Activated naive CD4-positive, alpha-beta T cell treated with anti-CD3 and anti-CD28 coated beads for 36 hours (primary cell): ENCODE data around the gene IL15RA. TPM values are rescaled to one million over a fixed set of nuclear protein-coding genes. Genes with fewer than 3 reads are reported as not detected.
A peak's percentile ranks its signal among the peaks of the same experiment; 100 is the strongest.

Source experiments
- CTCF ChIA-PET: fragments of 350-600 bp; sonication (Branson Sonifier 250); formaldehyde crosslinking; loops from one replicate; lab custom pipeline; 2021; ENCODE audit warnings: antibody characterized with exemption; lab: Charles Lee
- DNase-seq: peaks from one replicate; pipeline ENCODE4 v3.0.0-alpha.2; 2020
- H3K27ac Mint-ChIP-seq: one replicate; pipeline ENCODE4 v1.8.0; 2021; ENCODE audit warnings: mild to moderate bottlenecking, mixed read lengths
- H3K27me3 Mint-ChIP-seq: one replicate; pipeline ENCODE4 v1.8.0; 2021; ENCODE audit warnings: low read depth, mixed read lengths
- H3K36me3 Mint-ChIP-seq: one replicate; pipeline ENCODE4 v1.8.0; 2021; ENCODE audit warnings: low read depth, mixed read lengths
- H3K4me1 Mint-ChIP-seq: one replicate; pipeline ENCODE4 v1.8.0; 2021; ENCODE audit warnings: low read depth, mixed read lengths
- H3K4me3 Mint-ChIP-seq: one replicate; pipeline ENCODE4 v1.8.0; 2021; ENCODE audit warnings: mild to moderate bottlenecking, moderate library complexity, mixed read lengths
- H3K9me3 Mint-ChIP-seq: one replicate; pipeline ENCODE4 v1.8.0; 2021; ENCODE audit warnings: mixed read lengths
- intact Hi-C: fragments of 100-400 bp; cut with micrococcal nuclease; formaldehyde crosslinking; loops from one replicate; pipeline ENCODE4 v1.15.1; 2023
- total RNA-seq, 2 experiments: library from RNA; stranded (reverse); gene quantifications; one replicate each; pipeline ENCODE4 v1.2.3, GENCODE V29; 2021

Gene IL15RA
- total RNA-seq, 2 experiments from 2014 or later: 14.7 to 16.3 TPM

GRCh38 chr10:5976512-5977470 lies 552 bp downstream of the IL15RA start:
- DNase-seq: peak; percentile 64
- no peaks in the 10 kb centered on the region for H3K9me3 Mint-ChIP-seq

GRCh38 chr10:5975641-5976473 lies 1.5 kb downstream of the IL15RA start:
- H3K27ac Mint-ChIP-seq: peak overlapping the region; percentile 97
- peaks cover 38% of the 10 kb centered on the region for H3K4me1 Mint-ChIP-seq
- no peaks in the 10 kb centered on the region for H3K27me3 Mint-ChIP-seq
- CTCF ChIA-PET: interaction anchor here (0.6 to 2.4 kb wide), 12 partner anchors 20 to 402 kb away, joined by 3 to 13 read pairs (median 4); partner anchors contain the start of genes ANKRD16 and FBH1
- H3K9me3 Mint-ChIP-seq: no peaks in the 10 kb centered on the region
- peaks cover 2% of the 10 kb centered on the region for H3K36me3 Mint-ChIP-seq
- peak; percentile 85 for DNase-seq
- H3K4me3 Mint-ChIP-seq: peak overlapping the region; percentile 97
- intact Hi-C loops: loop anchor here (1.0 to 10.0 kb wide), 12 partner anchors 38 to 681 kb away; partner anchors contain the start of genes FBH1, GDI2, PRKCQ and TASOR2

More at GRCh38 chr10:5976512-5977470, 552 bp downstream of the IL15RA start:
- Mint-ChIP-seq H3K36me3 (peaks cover 2% of the 10 kb centered on the region), H3K4me3 (peak overlapping the region; percentile 97), H3K4me1 (peaks cover 28% of the 10 kb centered on the region), H3K27ac (peak overlapping the region; percentile 97), H3K27me3 (no peaks in the 10 kb centered on the region)
- intact Hi-C loops: loop anchor here (1.0 to 10.0 kb wide), 12 partner anchors 38 to 682 kb away; partner anchors contain the start of genes FBH1, GDI2, PRKCQ and TASOR2
- CTCF ChIA-PET: interaction anchor here (0.5 to 2.4 kb wide), 9 partner anchors 37 to 115 kb away, joined by 3 to 13 read pairs (median 6); partner anchors contain the start of genes ANKRD16 and FBH1

- CTCF ChIA-PET: no interaction called here
- intact Hi-C loops: loop anchor here (10.0 kb wide), 2 partner anchors 612 to 678 kb away; partner anchors contain the start of gene PRKCQ
- H3K9me3 Mint-ChIP-seq: no peaks in the 10 kb centered on the region
- peaks cover 2% of the 10 kb centered on the region for H3K36me3 Mint-ChIP-seq
- DNase-seq: no peak
- H3K27me3 Mint-ChIP-seq: no peaks in the 10 kb centered on the region
- H3K4me1 Mint-ChIP-seq: peaks cover 41% of the 10 kb centered on the region
- H3K4me3 Mint-ChIP-seq: no peak overlapping the region
- no peak overlapping the region for H3K27ac Mint-ChIP-seq
Observed at GRCh38 chr10:5973069-5973468, 4.3 kb downstream of the IL15RA start.

GRCh38 chr10:5971886-5972285 lies 5.5 kb downstream of the IL15RA start:
- peaks cover 2% of the 10 kb centered on the region for H3K36me3 Mint-ChIP-seq
- CTCF ChIA-PET: no interaction called here
- no peak overlapping the region for H3K27ac Mint-ChIP-seq
- peaks cover 41% of the 10 kb centered on the region for H3K4me1 Mint-ChIP-seq
- no peak for DNase-seq
- H3K4me3 Mint-ChIP-seq: no peak overlapping the region
- H3K27me3 Mint-ChIP-seq: no peaks in the 10 kb centered on the region
- no peaks in the 10 kb centered on the region for H3K9me3 Mint-ChIP-seq
- intact Hi-C loops: loop anchor here (10.0 kb wide), 2 partner anchors 613 to 677 kb away; partner anchors contain the start of gene PRKCQ

GRCh38 chr10:5971315-5971832 lies 6.0 kb downstream of the IL15RA start:
- peaks cover 2% of the 10 kb centered on the region for H3K36me3 Mint-ChIP-seq
- intact Hi-C loops: loop anchor here (10.0 kb wide), 2 partner anchors 613 to 677 kb away; partner anchors contain the start of gene PRKCQ
- H3K27ac Mint-ChIP-seq: no peak overlapping the region
- peak; percentile 53 for DNase-seq
- CTCF ChIA-PET: interaction anchor here (0.7 kb wide), 1 partner anchor 20 kb away, joined by 3 read pairs; no protein-coding TSS in a partner anchor
- no peaks in the 10 kb centered on the region for H3K27me3 Mint-ChIP-seq
- H3K4me1 Mint-ChIP-seq: peaks cover 41% of the 10 kb centered on the region
- H3K4me3 Mint-ChIP-seq: no peak overlapping the region
- no peaks in the 10 kb centered on the region for H3K9me3 Mint-ChIP-seq

GRCh38 chr10:5970527-5970926 lies 6.8 kb downstream of the IL15RA start:
- no peak overlapping the region for H3K4me3 Mint-ChIP-seq
- CTCF ChIA-PET: interaction anchor here (0.7 kb wide), 1 partner anchor 19 kb away, joined by 3 read pairs; no protein-coding TSS in a partner anchor
- H3K36me3 Mint-ChIP-seq: peaks cover 2% of the 10 kb centered on the region
- no peak for DNase-seq
- H3K27me3 Mint-ChIP-seq: no peaks in the 10 kb centered on the region
- intact Hi-C loops: loop anchor here (10.0 kb wide), 2 partner anchors 614 to 676 kb away; partner anchors contain the start of gene PRKCQ
- H3K9me3 Mint-ChIP-seq: no peaks in the 10 kb centered on the region
- no peak overlapping the region for H3K27ac Mint-ChIP-seq
- H3K4me1 Mint-ChIP-seq: peaks cover 36% of the 10 kb centered on the region

GRCh38 chr10:5970066-5970465 lies 7.3 kb downstream of the IL15RA start:
- Mint-ChIP-seq H3K4me1 (peaks cover 32% of the 10 kb centered on the region), H3K9me3 (no peaks in the 10 kb centered on the region), H3K36me3 (peaks cover 3% of the 10 kb centered on the region), H3K4me3 (no peak overlapping the region), H3K27me3 (no peaks in the 10 kb centered on the region), H3K27ac (no peak overlapping the region)
- intact Hi-C loops: loop anchor here (10.0 kb wide), 2 partner anchors 615 to 675 kb away; partner anchors contain the start of gene PRKCQ
- DNase-seq: no peak
- CTCF ChIA-PET: no interaction called here

GRCh38 chr10:5968681-5969453 lies 8.5 kb downstream of the IL15RA start:
- DNase-seq: no peak
- intact Hi-C loops: no loop called here
- Mint-ChIP-seq H3K4me3 (no peak overlapping the region), H3K27ac (no peak overlapping the region), H3K27me3 (no peaks in the 10 kb centered on the region), H3K4me1 (peaks cover 21% of the 10 kb centered on the region), H3K9me3 (no peaks in the 10 kb centered on the region), H3K36me3 (peaks cover 3% of the 10 kb centered on the region)
- CTCF ChIA-PET: no interaction called here

- no peaks in the 10 kb centered on the region for H3K27me3 Mint-ChIP-seq
- no peak for DNase-seq
- H3K36me3 Mint-ChIP-seq: peaks cover 3% of the 10 kb centered on the region
- no peak overlapping the region for H3K4me3 Mint-ChIP-seq
- CTCF ChIA-PET: interaction anchor here (0.7 kb wide), 1 partner anchor 84 kb away, joined by 3 read pairs; no protein-coding TSS in a partner anchor
- peaks cover 21% of the 10 kb centered on the region for H3K4me1 Mint-ChIP-seq
- intact Hi-C loops: no loop called here
- H3K27ac Mint-ChIP-seq: no peak overlapping the region
- no peaks in the 10 kb centered on the region for H3K9me3 Mint-ChIP-seq
Observed at GRCh38 chr10:5968037-5968680, 9.2 kb downstream of the IL15RA start.

- Mint-ChIP-seq H3K27ac (no peak overlapping the region), H3K36me3 (peaks cover 17% of the 10 kb centered on the region), H3K9me3 (no peaks in the 10 kb centered on the region), H3K4me1 (peaks cover 3% of the 10 kb centered on the region), H3K27me3 (no peaks in the 10 kb centered on the region), H3K4me3 (no peak overlapping the region)
- no peak for DNase-seq
- CTCF ChIA-PET: no interaction called here
- intact Hi-C loops: no loop called here
Observed at GRCh38 chr10:5965266-5965665, 12.1 kb downstream of the IL15RA start.
